H9 (cell line): ENCODE results near the gene TMEM114. TPM values are rescaled to one million over a fixed set of nuclear protein-coding genes. Genes with fewer than 3 reads are reported as not detected.

Source experiments
- DNase-seq: peaks from one replicate; pipeline ENCODE4 v3.0.0-alpha.2; 2017
- H2AFZ ChIP-seq: one replicate; pipeline ENCODE4 v1.6.1; 2013; ENCODE audit warnings: mild to moderate bottlenecking, low read length, control low read depth, moderate library complexity
- H2AK5ac ChIP-seq: 2 replicates; pipeline ENCODE4 v1.6.1; 2013; ENCODE audit warnings: low read length, control low read depth, mixed read lengths; ENCODE audit not compliant: insufficient read length
- H2BK120ac ChIP-seq: one replicate; pipeline ENCODE4 v1.6.1; 2013; ENCODE audit warnings: low read depth, mild to moderate bottlenecking, low read length, control low read depth, inconsistent platforms; ENCODE audit not compliant: poor library complexity, severe bottlenecking
- H2BK12ac ChIP-seq: 2 replicates; pipeline ENCODE4 v1.6.1; 2013; ENCODE audit warnings: low read length, control low read depth, mixed read lengths, low read depth; ENCODE audit not compliant: insufficient read length
- H2BK15ac ChIP-seq: 2 replicates; pipeline ENCODE4 v1.6.1; 2013; ENCODE audit warnings: low read depth, low read length, control low read depth
- H2BK20ac ChIP-seq: one replicate; pipeline ENCODE4 v1.6.1; 2013; ENCODE audit warnings: low read depth, mild to moderate bottlenecking, low read length, control low read depth, inconsistent platforms; ENCODE audit not compliant: poor library complexity, severe bottlenecking
- H2BK5ac ChIP-seq: 2 replicates; pipeline ENCODE4 v1.6.1; 2013; ENCODE audit warnings: low read length, control low read depth, mixed read lengths; ENCODE audit not compliant: insufficient read length
- H3K14ac ChIP-seq: 2 replicates; pipeline ENCODE4 v1.6.1; 2013; ENCODE audit warnings: low read length, control low read depth; ENCODE audit not compliant: insufficient read depth
- H3K18ac ChIP-seq: 2 replicates; pipeline ENCODE4 v1.6.1; 2013; ENCODE audit warnings: low read depth, mild to moderate bottlenecking, mixed read lengths, low read length, control low read depth; ENCODE audit not compliant: insufficient read length
- H3K23ac ChIP-seq: 2 replicates; pipeline ENCODE4 v1.6.1; 2013; ENCODE audit warnings: low read length, control low read depth, mixed read lengths, low read depth; ENCODE audit not compliant: insufficient read length
- H3K23me2 ChIP-seq: 2 replicates; pipeline ENCODE4 v1.6.1; 2013; ENCODE audit warnings: low read depth, mild to moderate bottlenecking, mixed read lengths, low read length, control low read depth; ENCODE audit not compliant: insufficient read length, poor library complexity, severe bottlenecking
- H3K27ac ChIP-seq: 2 replicates; pipeline ENCODE4 v1.5.1; 2013; ENCODE audit warnings: low read length, control low read depth, mixed read lengths, low read depth; ENCODE audit not compliant: insufficient read length
- H3K27me3 ChIP-seq: 2 replicates; pipeline ENCODE4 v1.6.1; 2013; ENCODE audit warnings: low read length, control low read depth, inconsistent platforms; ENCODE audit not compliant: insufficient read depth
- H3K4ac ChIP-seq: 2 replicates; pipeline ENCODE4 v1.6.1; 2013; ENCODE audit warnings: low read depth, mild to moderate bottlenecking, control low read depth, inconsistent platforms, low read length, moderate library complexity
- H3K4me1 ChIP-seq: 2 replicates; pipeline ENCODE4 v1.6.1; 2013; ENCODE audit warnings: low read length, control low read depth, inconsistent platforms; ENCODE audit not compliant: insufficient read depth
- H3K4me2 ChIP-seq: 2 replicates; pipeline ENCODE4 v1.6.1; 2013; ENCODE audit warnings: low read length, control low read depth, mixed read lengths; ENCODE audit not compliant: insufficient read length, insufficient read depth
- H3K56ac ChIP-seq: 2 replicates; pipeline ENCODE4 v1.6.1; 2013; ENCODE audit warnings: low read depth, mild to moderate bottlenecking, mixed read lengths, low read length, control low read depth; ENCODE audit not compliant: insufficient read length
- H3K79me1 ChIP-seq: 2 replicates; pipeline ENCODE4 v1.6.1; 2013; ENCODE audit warnings: low read depth, mild to moderate bottlenecking, moderate library complexity, low read length, control low read depth, inconsistent platforms; ENCODE audit not compliant: insufficient read depth, poor library complexity, severe bottlenecking
- H3K79me2 ChIP-seq: 2 replicates; pipeline ENCODE4 v1.6.1; 2013; ENCODE audit warnings: low read length, control low read depth, inconsistent platforms; ENCODE audit not compliant: insufficient read depth
- H3K9ac ChIP-seq: 2 replicates; pipeline ENCODE4 v1.6.1; 2013; ENCODE audit warnings: low read length, control low read depth, mixed read lengths; ENCODE audit not compliant: insufficient read length; ENCODE audit errors: extremely low read depth
- H3K9me3 ChIP-seq: one replicate; pipeline ENCODE4 v1.6.1; 2013; ENCODE audit warnings: low read depth, low read length, inconsistent platforms; ENCODE audit not compliant: control insufficient read depth
- H3T11ph ChIP-seq: one replicate; pipeline ENCODE4 v1.6.1; 2013; ENCODE audit warnings: mild to moderate bottlenecking, low read length, control low read depth, inconsistent platforms
- H4K20me1 ChIP-seq: one replicate; pipeline ENCODE4 v1.6.1; 2013; ENCODE audit not compliant: control insufficient read depth, insufficient read length, insufficient read depth
- H4K5ac ChIP-seq: 2 replicates; pipeline ENCODE4 v1.6.1; 2013; ENCODE audit warnings: low read depth, mild to moderate bottlenecking, mixed read lengths, low read length, control low read depth; ENCODE audit not compliant: insufficient read length
- H4K8ac ChIP-seq: replicated peaks from 2 replicates; pipeline ENCODE4 v1.6.1; 2013; ENCODE audit warnings: low read length, control low read depth, mixed read lengths, low read depth; ENCODE audit not compliant: insufficient read length
- H4K91ac ChIP-seq: 2 replicates; pipeline ENCODE4 v1.6.1; 2013; ENCODE audit warnings: low read depth, mild to moderate bottlenecking, moderate library complexity, mixed read lengths, low read length, control low read depth; ENCODE audit not compliant: insufficient read length
- H3K27ac Mint-ChIP-seq, 3 experiments: 2 replicates in 2 of 3; 3 replicates in 1 of 3; pipeline ENCODE4 v1.8.0; 2020 to 2021; ENCODE audit warnings: mixed read lengths in 3 of 3, mild to moderate bottlenecking in 1 of 3, moderate library complexity in 1 of 3
- H3K27me3 Mint-ChIP-seq: 2 replicates; pipeline ENCODE4 v1.8.0; 2021; ENCODE audit warnings: low read depth, mild to moderate bottlenecking, moderate library complexity, mixed read lengths
- H3K36me3 Mint-ChIP-seq, 3 experiments: 2 replicates in 2 of 3; 3 replicates in 1 of 3; pipeline ENCODE4 v1.8.0; 2020 to 2021; ENCODE audit warnings: low read depth in 3 of 3, mixed read lengths in 3 of 3; ENCODE audit not compliant: insufficient read depth in 1 of 3
- H3K4me1 Mint-ChIP-seq, 2 experiments: 2 replicates each; pipeline ENCODE4 v1.8.0; 2020; ENCODE audit warnings: mixed read lengths in 2 of 2
- H3K4me3 Mint-ChIP-seq, 2 experiments: 2 replicates in 1 of 2; 3 replicates in 1 of 2; pipeline ENCODE4 v1.8.0; 2020 to 2021; ENCODE audit warnings: mild to moderate bottlenecking in 2 of 2, mixed read lengths in 2 of 2, moderate library complexity in 1 of 2
- H3K9me3 Mint-ChIP-seq, 2 experiments: 2 replicates in 1 of 2; 3 replicates in 1 of 2; pipeline ENCODE4 v1.8.0; 2020; ENCODE audit warnings: mild to moderate bottlenecking in 2 of 2, mixed read lengths in 2 of 2, moderate library complexity in 1 of 2
- CTCF ChIP-seq: fragments of 200-600 bp; sonication (generic); conservative IDR thresholded peaks from 3 replicates; pipeline ENCODE4 v1.8.0; 2021; ENCODE audit warnings: antibody characterized with exemption, mild to moderate bottlenecking
- WGBS: extraction: QIAGEN DNeasy Blood & Tissue Kit; methylation state at CpG from one replicate; pipeline ENCODE4 v1.1.7; 2013; ENCODE audit warnings: missing lambda C conversion rate, low lambda C conversion rate, mixed read lengths; ENCODE audit not compliant: insufficient read length; ENCODE audit errors: extremely low coverage; 5-methylcytosine and 5-hydroxymethylcytosine counted together
- total RNA-seq: library from RNA; stranded (reverse); gene quantifications from 2 replicates; pipeline ENCODE4 v1.2.1, GENCODE V29; 2021

The TMEM114 gene
- total RNA-seq, 1 experiment from 2014 or later, result 0.33 TPM

GRCh38 chr16:8577678-8578304 lies 12.5 kb downstream of the TMEM114 start:
- Histone ChIP-seq H3K18ac (no peak overlapping the region), H3K79me1 (no peaks in the 10 kb centered on the region), H2BK15ac (no peak overlapping the region), H3K14ac (no peak overlapping the region), H2BK5ac (no peak overlapping the region), H3K4ac (no peak overlapping the region), H3K79me2 (no peaks in the 10 kb centered on the region), H4K91ac (no peak overlapping the region), H3K27ac (no peak overlapping the region), H3K23ac (no peak overlapping the region), H2BK12ac (no peak overlapping the region), H4K5ac (no peak overlapping the region), H4K20me1 (no peaks in the 10 kb centered on the region), H2BK120ac (no peak overlapping the region), H2AK5ac (no peak overlapping the region), H3K56ac (no peak overlapping the region), H2AFZ (no peak overlapping the region), H2BK20ac (no peak overlapping the region), H3T11ph (no peak overlapping the region), H3K23me2 (no peaks in the 10 kb centered on the region), H3K27me3 (no peaks in the 10 kb centered on the region), H3K9ac (no peak overlapping the region), H4K8ac (no peak overlapping the region), H3K9me3 (no peaks in the 10 kb centered on the region), H3K4me1 (peaks cover 3% of the 10 kb centered on the region; the same call in 1 of the 2 replicates), H3K4me2 (no peak overlapping the region)
- Mint-ChIP-seq H3K9me3 (peaks cover 2 to 4% of the 10 kb centered on the region in 2 experiments; a peak in 3 of 5 replicates), H3K4me3 (no peak overlapping the region), H3K27me3 (peaks cover 4% of the 10 kb centered on the region), H3K27ac (peak overlapping the region in 1 of 3 experiments; percentile 89; a peak in 3 of 7 replicates), H3K36me3 (no peaks in the 10 kb centered on the region), H3K4me1 (peaks cover 12 to 15% of the 10 kb centered on the region in 2 experiments)
- WGBS, result no CpG with 5 or more reads among the region's 10 CpGs
- TF ChIP-seq CTCF, result no peak
- DNase-seq, result no peak
